Activated T-cell treated with anti-CD3 and anti-CD28 coated beads for 1 hour (primary cell): ENCODE data around the gene FGF7.
"Not testable (repeated sequence)": the region's sequence is repeated elsewhere in the genome, so short reads cannot be mapped to it uniquely, and the experiment has no call there.

ENCODE experiments used
- DNase-seq: peaks from one replicate; pipeline ENCODE4 v3.0.0-alpha.2; 2020; ENCODE audit warnings: low read depth

FGF7 gene

GRCh38 chr15:49439678-49440395 lies 16.8 kb downstream of the FGF7 start:
- DNase-seq = no peak

GRCh38 chr15:49441356-49441755 lies 18.3 kb downstream of the FGF7 start:
- no peak for DNase-seq

- DNase-seq = no peak
Measured at GRCh38 chr15:49441816-49442215, 18.8 kb downstream of the FGF7 start.

- DNase-seq = no peak
Measured at GRCh38 chr15:49452595-49452994, 29.6 kb downstream of the FGF7 start.

- DNase-seq = no peak
Measured at GRCh38 chr15:49456166-49456565, 33.1 kb downstream of the FGF7 start.

- no peak for DNase-seq
Measured at GRCh38 chr15:49458145-49458544, 35.1 kb downstream of the FGF7 start.

- no peak for DNase-seq
Measured at GRCh38 chr15:49460411-49460941, 37.4 kb downstream of the FGF7 start.

GRCh38 chr15:49462232-49462844 lies 39.3 kb downstream of the FGF7 start:
- DNase-seq = no peak

- no peak for DNase-seq
Measured at GRCh38 chr15:49464522-49464921, 41.5 kb downstream of the FGF7 start.

GRCh38 chr15:49466119-49466518 lies 43.1 kb downstream of the FGF7 start:
- no peak for DNase-seq

GRCh38 chr15:49467746-49468480 lies 44.9 kb downstream of the FGF7 start:
- DNase-seq = no peak

- no peak for DNase-seq
Measured at GRCh38 chr15:49468481-49468839, 45.4 kb downstream of the FGF7 start.

GRCh38 chr15:49471248-49471647 lies 48.2 kb downstream of the FGF7 start:
- peak; percentile 2 for DNase-seq

GRCh38 chr15:49471733-49472132 lies 48.7 kb downstream of the FGF7 start:
- DNase-seq = no peak

- no peak for DNase-seq
Measured at GRCh38 chr15:49472338-49472737, 49.3 kb downstream of the FGF7 start.

- DNase-seq = no peak
Measured at GRCh38 chr15:49473031-49473430, 50.0 kb downstream of the FGF7 start.

GRCh38 chr15:49478021-49478420 lies 55.0 kb downstream of the FGF7 start:
- not testable (repeated sequence) for DNase-seq

GRCh38 chr15:49478982-49479381 lies 55.9 kb downstream of the FGF7 start:
- DNase-seq = not testable (repeated sequence)

GRCh38 chr15:49485401-49485800 lies 62.4 kb downstream of the FGF7 start:
- not testable (repeated sequence) for DNase-seq

- no peak for DNase-seq
Measured at GRCh38 chr15:49490966-49491365, 67.9 kb downstream of the FGF7 start.

GRCh38 chr15:49492151-49492550 lies 69.1 kb downstream of the FGF7 start:
- no peak for DNase-seq

GRCh38 chr15:49492830-49493229 lies 69.8 kb downstream of the FGF7 start:
- no peak for DNase-seq

- no peak for DNase-seq
Measured at GRCh38 chr15:49494842-49495241, 71.8 kb downstream of the FGF7 start.
